Transverse colon (tissue), 3 donors: Measurements from ENCODE around the gene DGAT2.

Experiments
- CTCF ChIP-seq, 5 experiments: fragments of 200-600 bp in 3 of 5; fragments of 450-650 bp in 2 of 5; sonication (generic) in 3 of 5; IDR thresholded peaks; 1 replicate in 2 of 5; 2 replicates in 3 of 5; pipeline ENCODE4 v1.5.1; 2016 to 2017; ENCODE audit warnings: antibody characterized with exemption in 5 of 5, inconsistent platforms in 3 of 5, mild to moderate bottlenecking in 2 of 5, moderate library complexity in 1 of 5
- EP300 ChIP-seq: sonication (generic); formaldehyde crosslinking; IDR thresholded peaks from one replicate; pipeline ENCODE4 v1.6.1; 2017; ENCODE audit warnings: antibody characterized with exemption, low read depth
- POLR2A ChIP-seq: fragments of 450-650 bp; IDR thresholded peaks from one replicate; pipeline ENCODE4 v1.6.1; 2016; ENCODE audit warnings: antibody characterized with exemption, mild to moderate bottlenecking, moderate library complexity

- TF ChIP-seq EP300, result no peak
- TF ChIP-seq CTCF (IDR thresholded peaks at IDR 0.05), result no peak
- no peak for TF ChIP-seq POLR2A
Observed at GRCh38 chr11:75850787-75851186, 82.2 kb downstream of the DGAT2 start.
